ENCODE results near the gene NOTCH1.

The NOTCH1 gene

GRCh38 chr9:136501686-136502085, 44.2 kb downstream of the NOTCH1 start:
- no peak for DNase-seq (ENCODE audit: low read depth in 2 of 2)

GRCh38 chr9:136499935-136500910, 45.6 kb downstream of the NOTCH1 start:
- DNase-seq (ENCODE audit: low read depth in 2 of 2): no peak

GRCh38 chr9:136499071-136499934, 46.5 kb downstream of the NOTCH1 start:
- no peak for DNase-seq (ENCODE audit: low read depth in 2 of 2)

- no peak for DNase-seq (ENCODE audit: low read depth in 2 of 2)
These were observed 47.7 kb downstream of the NOTCH1 start for GRCh38 chr9:136497916-136498695.

GRCh38 chr9:136496801-136497620, 48.8 kb downstream of the NOTCH1 start:
- DNase-seq (ENCODE audit: low read depth in 2 of 2): no peak

- no peak for DNase-seq (ENCODE audit: low read depth in 2 of 2)
These were observed 49.7 kb downstream of the NOTCH1 start for GRCh38 chr9:136496181-136496580.

- DNase-seq (ENCODE audit: low read depth in 2 of 2): no peak
These were observed 50.5 kb downstream of the NOTCH1 start for GRCh38 chr9:136495238-136495800.

- DNase-seq (ENCODE audit: low read depth in 2 of 2): no peak
These were observed 51.2 kb downstream of the NOTCH1 start for GRCh38 chr9:136494531-136495215.

- no peak for DNase-seq (ENCODE audit: low read depth in 2 of 2)
These were observed 51.8 kb downstream of the NOTCH1 start for GRCh38 chr9:136494012-136494411.

- DNase-seq (ENCODE audit: low read depth in 2 of 2): no peak
These were observed 52.3 kb downstream of the NOTCH1 start for GRCh38 chr9:136493567-136493971.

GRCh38 chr9:136492978-136493522, 52.8 kb downstream of the NOTCH1 start:
- DNase-seq (ENCODE audit: low read depth in 2 of 2): no peak

GRCh38 chr9:136489731-136490130, 56.1 kb downstream of the NOTCH1 start:
- no peak for DNase-seq (ENCODE audit: low read depth in 2 of 2)

- DNase-seq (ENCODE audit: low read depth in 2 of 2): peak; percentile 32 to 33
These were observed 57.3 kb downstream of the NOTCH1 start for GRCh38 chr9:136488247-136489214.

- DNase-seq (ENCODE audit: low read depth in 2 of 2): no peak
These were observed 58.2 kb downstream of the NOTCH1 start for GRCh38 chr9:136487672-136488071.

- DNase-seq (ENCODE audit: low read depth in 2 of 2): no peak
These were observed 58.8 kb downstream of the NOTCH1 start for GRCh38 chr9:136486823-136487620.

- DNase-seq (ENCODE audit: low read depth in 2 of 2): no peak
These were observed 59.7 kb downstream of the NOTCH1 start for GRCh38 chr9:136486131-136486530.

Data from stimulated activated CD8-positive, alpha-beta memory T cell treated with anti-CD3 and anti-CD28 coated beads, Interleukin-15, amount 100 ng/mL, for 4 hours (primary cell).